D721Med (cell line): ENCODE measurements around the gene NLGN1.

Source experiments
- DNase-seq: peaks from one replicate; pipeline ENCODE4 v3.0.0; 2011; ENCODE audit warnings: low spot score; ENCODE audit not compliant: insufficient read length
- FAIRE-seq: peaks from 2 replicates; lab custom pipeline; 2011; peaks lifted over from hg19 to GRCh38; lab: Jason Lieb, UNC
- CTCF ChIP-seq: IDR thresholded peaks from 2 replicates; pipeline ENCODE4 v1.5.1; 2012; ENCODE audit warnings: mild to moderate bottlenecking, control low read depth; ENCODE audit not compliant: insufficient read depth; ENCODE audit errors: missing control alignments

NLGN1 gene

GRCh38 chr3:173913974-173914421 is 516.5 kb downstream of the NLGN1 start:
- FAIRE-seq = no peak
- TF ChIP-seq CTCF = no peak
- no peak for DNase-seq

- no peak for TF ChIP-seq CTCF
- FAIRE-seq = no peak
Measured at GRCh38 chr3:173916799-173917198, 519.3 kb downstream of the NLGN1 start.

GRCh38 chr3:173920386-173920785 is 522.8 kb downstream of the NLGN1 start:
- DNase-seq (no peak), FAIRE-seq (no peak)
- no peak for TF ChIP-seq CTCF

More at GRCh38 chr3:173916799-173917198, 519.3 kb downstream of the NLGN1 start:
- DNase-seq = no peak

GRCh38 chr3:173921732-173922131 is 524.2 kb downstream of the NLGN1 start:
- no peak for DNase-seq
- no peak for TF ChIP-seq CTCF
- FAIRE-seq = no peak

- no peak for FAIRE-seq
- no peak for TF ChIP-seq CTCF
- no peak for DNase-seq
Measured at GRCh38 chr3:173923204-173923603, 525.7 kb downstream of the NLGN1 start.

GRCh38 chr3:173930251-173930650 is 532.7 kb downstream of the NLGN1 start:
- no peak for DNase-seq
- no peak for TF ChIP-seq CTCF
- FAIRE-seq = no peak

- no peak for TF ChIP-seq CTCF
- no peak for DNase-seq
- FAIRE-seq = no peak
Measured at GRCh38 chr3:173932624-173933023, 535.1 kb downstream of the NLGN1 start.
